HG02610 (cell line): ENCODE measurements around the gene PPP1R37.

Source experiments
- ATAC-seq: cut with Tn5 transposase; IDR thresholded peaks from one replicate; pipeline ENCODE4 v1.9.1; 2021; ENCODE audit warnings: mild to moderate bottlenecking, moderate library complexity; ENCODE audit not compliant: unreplicated experiment

PPP1R37 gene, protein sequence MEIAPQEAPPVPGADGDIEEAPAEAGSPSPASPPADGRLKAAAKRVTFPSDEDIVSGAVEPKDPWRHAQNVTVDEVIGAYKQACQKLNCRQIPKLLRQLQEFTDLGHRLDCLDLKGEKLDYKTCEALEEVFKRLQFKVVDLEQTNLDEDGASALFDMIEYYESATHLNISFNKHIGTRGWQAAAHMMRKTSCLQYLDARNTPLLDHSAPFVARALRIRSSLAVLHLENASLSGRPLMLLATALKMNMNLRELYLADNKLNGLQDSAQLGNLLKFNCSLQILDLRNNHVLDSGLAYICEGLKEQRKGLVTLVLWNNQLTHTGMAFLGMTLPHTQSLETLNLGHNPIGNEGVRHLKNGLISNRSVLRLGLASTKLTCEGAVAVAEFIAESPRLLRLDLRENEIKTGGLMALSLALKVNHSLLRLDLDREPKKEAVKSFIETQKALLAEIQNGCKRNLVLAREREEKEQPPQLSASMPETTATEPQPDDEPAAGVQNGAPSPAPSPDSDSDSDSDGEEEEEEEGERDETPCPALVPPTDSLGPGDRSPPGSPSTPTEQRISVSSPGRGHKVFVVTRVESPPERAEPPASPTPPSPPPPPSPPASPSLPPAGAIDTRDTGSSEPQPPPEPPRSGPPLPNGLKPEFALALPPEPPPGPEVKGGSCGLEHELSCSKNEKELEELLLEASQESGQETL

GRCh38 chr19:45092747-45093678, at the start of gene PPP1R37:
Gene PPP1R37 (plus strand): TSS chr19:45093179. CDS start chr19:45093326, 147 bp downstream.
- peak; percentile 47 for ATAC-seq

DNA sequence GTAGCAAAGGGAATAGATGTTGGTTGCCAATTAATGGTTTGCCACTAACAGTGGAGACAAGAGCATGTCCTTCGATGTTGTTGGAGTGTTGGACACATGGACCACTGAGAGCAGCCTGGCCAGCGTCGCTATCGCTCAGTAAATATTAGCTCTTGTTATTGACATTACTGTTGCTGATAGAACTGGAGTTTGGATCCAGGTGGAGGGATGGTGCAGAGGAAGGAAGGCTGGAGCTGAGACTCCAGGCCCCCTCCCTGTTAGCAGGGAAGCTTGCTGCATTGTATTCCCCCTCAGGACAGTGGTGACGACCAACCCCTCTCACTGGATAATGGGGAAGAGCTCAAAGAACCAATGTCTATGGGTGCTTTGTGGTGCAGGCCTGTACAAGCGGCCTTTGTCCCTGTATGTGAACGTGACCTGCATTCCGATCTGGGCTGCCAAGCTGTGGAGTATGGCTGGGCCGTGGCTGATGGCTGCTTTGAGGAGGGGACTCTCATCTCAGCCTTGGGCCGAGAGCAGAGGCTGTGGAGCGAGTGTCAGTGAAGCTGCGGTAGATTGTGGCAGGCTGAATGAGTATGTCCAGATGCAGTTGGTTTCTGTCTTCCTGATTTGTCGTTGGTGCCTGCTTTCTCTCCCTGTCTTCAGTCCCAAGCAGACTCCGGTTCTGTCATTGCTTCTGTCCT, 47.2 kb upstream of the PPP1R37 start:
- ATAC-seq: no peak

GRCh38 chr19:45046355-45046754, 46.6 kb upstream of the PPP1R37 start:
- no peak for ATAC-seq

DNA sequence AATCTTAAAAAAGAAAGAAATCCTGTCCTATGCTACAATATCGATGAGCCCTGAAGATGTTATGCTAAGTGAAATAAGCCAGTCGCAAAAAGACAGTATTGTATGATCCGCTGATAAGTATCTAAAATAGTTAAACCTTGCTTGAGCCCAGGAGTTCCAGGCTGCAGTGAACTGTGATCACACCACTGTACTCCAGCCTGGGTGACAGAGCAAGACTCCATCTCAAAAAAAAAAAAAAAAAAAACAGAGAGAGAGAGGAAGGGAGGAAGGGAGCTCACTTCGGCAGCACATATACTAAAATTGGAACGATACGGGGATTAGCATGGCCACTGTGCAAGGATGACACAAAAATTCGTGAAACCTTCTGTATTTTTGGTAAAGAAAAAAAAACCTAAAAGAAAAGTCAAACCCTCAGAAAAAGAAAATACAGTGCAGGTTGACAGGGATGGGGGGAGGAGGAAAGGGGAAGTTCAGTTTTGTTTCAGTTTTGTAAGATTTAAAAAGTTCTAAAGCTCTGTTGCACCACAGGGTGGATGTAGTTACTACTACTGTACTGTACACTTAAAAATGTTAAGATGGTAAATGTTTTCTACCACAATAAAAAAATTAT, 45.7 kb upstream of the PPP1R37 start:
- ATAC-seq: peak; percentile 51

DNA sequence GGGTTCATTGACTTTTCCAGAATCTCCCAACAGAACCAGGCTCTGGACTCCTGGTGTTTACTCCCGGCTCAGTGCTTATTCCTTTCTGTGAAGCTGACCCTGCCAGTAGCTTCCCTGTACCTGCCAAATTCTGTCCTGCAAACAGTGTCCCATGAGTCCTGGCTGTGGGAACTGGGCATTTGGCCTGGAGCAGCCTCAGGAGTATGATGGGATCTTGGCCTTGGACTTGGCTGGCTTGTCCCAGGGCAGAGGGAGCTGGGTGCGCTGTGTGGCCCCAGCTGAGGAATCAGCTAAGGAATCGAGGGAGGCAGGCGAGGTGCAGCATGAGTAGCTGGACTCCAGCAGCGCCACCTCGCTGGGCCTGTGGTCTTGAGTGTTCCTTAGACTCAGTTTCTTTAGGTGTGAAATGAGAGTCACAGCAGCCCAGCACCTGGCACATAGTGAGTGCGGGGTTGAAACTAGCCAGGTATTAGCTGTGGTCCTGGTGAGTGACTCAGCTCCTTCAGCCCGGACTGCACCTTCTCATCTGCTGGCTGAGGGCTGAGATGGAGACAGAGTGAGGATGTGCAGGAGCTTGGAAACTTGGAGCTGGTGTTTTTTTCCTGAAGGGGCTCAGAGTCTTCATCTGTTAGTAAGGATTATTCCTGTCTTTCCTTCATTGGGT, 43.8 kb upstream of the PPP1R37 start:
- ATAC-seq: no peak

DNA sequence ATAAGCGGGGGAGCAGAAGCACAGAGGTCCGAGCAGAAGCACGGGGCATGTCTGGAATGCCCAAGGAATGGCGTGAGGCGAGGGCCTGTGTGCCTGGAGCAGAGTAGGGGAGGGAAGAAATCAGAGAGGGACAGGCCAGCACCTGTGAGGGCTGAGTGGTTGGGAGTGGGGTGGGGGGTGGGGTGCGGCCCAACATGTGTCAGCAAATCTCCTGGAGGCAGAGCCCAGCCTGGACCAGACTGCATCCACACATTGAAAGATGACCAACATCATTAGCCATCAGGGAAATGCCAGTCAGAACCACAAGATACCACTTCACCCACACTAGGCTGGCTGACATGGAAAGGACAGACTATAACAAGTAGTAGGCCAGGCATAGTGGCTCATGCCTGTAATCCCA, 42.9 kb upstream of the PPP1R37 start:
- ATAC-seq: no peak

DNA sequence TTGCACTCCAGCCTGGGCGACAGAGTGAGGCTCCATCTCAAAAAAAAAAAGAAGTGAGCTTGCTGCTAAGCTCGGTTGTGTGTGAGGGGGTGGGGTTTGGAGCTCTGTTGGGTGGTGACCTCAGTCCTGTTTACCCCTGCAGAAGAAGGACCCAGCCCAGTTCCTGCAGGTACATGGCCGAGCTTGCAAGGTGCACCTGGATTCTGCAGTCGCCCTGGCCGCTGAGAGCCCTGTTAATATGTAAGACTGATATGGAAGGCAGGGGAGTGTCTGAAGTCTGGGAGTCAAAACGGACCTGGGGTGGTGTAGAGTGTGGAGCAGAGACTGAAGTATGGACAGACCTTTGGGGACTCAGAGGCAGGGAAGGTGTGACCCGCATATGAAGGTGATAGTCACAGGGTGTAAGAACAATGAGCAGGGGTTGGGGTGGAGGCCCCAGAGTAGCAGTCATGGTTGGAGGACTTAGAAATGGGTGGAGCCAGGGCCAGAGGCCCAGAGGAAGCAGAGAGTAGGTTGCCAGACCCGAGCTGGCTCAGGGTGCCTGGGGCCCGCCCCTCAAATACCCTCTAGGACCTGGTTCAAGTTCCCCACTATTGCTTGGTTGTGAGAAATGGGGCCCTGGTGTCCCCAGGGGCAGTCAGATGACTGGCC, 40.9 kb upstream of the PPP1R37 start:
- no peak for ATAC-seq

DNA sequence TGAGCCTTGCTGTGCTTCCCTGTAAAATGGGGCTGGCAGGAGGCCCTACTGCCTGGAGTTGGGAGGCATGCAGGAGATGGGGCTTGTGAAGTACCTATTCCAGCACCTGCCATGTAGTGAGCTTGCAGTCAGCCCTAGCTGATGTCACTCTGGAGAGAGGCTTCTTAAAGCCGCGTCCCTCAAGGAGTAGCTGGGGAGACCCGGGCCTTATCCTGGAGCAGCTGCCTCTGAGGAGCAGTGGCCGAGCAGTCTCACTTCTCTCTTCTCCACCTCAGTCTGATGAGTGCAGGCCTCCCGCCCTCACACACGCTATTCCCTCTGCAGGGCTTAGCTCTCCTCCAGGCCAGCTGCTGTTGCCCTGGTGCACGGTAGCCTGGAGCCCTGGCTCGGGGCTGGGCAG, 36.1 kb upstream of the PPP1R37 start:
- ATAC-seq: no peak

- ATAC-seq: no peak
Measured at GRCh38 chr19:45057444-45057843, 35.5 kb upstream of the PPP1R37 start.

GRCh38 chr19:45058622-45059159, 34.3 kb upstream of the PPP1R37 start:
- no peak for ATAC-seq

DNA sequence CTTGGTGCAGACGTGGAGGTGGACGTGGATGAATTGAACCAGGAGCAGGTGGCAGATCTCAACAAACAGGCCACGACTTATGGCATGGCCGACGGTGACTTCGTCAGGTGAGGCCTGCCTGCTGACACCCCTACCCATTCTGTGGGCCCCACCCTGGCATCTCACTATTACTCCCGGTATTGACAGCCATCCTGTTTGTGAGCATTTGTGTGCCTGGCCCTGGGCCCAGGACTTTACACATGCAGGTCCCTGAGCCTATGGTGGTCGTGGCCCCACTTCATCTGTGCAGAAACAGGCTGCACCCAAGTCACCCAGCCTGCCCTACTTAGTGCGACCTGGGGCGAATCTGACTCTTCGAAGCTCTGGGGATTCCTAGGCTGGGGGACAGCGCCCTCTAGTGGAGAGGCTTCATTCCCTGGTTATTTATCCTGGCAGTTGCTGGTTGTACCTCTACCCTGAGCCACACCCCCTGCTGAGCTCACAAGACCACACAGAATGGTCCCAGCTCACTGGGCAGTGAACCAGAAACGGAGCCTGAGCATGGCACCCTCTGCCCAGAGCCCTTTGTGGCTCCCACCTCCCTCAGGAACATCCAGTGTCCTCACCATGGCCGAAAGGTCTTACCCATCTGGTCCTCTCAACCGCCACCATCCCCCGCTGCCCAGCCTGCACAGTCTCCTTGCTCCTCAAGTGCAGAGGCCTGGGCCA, 33.6 kb upstream of the PPP1R37 start:
- ATAC-seq: no peak

DNA sequence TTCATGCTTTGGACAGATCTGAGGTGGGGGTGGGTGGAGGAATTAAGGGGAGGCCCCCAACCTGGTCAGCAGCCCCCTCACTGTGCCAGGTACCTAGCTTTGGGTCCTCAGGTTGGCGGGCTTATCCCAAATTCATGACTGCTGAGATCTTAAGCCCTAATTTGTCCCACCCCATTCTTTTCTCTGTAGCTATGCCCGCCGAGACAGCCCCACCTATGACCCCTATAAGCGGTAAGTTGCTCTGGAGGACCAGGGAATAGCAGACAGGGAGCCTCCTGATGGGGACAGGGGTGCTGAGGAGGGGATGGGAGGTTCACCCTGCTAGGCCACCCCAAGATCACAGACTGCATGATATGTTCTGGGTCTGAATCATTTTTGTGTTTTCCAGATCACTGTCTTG, 31.0 kb upstream of the PPP1R37 start:
- ATAC-seq: no peak

DNA sequence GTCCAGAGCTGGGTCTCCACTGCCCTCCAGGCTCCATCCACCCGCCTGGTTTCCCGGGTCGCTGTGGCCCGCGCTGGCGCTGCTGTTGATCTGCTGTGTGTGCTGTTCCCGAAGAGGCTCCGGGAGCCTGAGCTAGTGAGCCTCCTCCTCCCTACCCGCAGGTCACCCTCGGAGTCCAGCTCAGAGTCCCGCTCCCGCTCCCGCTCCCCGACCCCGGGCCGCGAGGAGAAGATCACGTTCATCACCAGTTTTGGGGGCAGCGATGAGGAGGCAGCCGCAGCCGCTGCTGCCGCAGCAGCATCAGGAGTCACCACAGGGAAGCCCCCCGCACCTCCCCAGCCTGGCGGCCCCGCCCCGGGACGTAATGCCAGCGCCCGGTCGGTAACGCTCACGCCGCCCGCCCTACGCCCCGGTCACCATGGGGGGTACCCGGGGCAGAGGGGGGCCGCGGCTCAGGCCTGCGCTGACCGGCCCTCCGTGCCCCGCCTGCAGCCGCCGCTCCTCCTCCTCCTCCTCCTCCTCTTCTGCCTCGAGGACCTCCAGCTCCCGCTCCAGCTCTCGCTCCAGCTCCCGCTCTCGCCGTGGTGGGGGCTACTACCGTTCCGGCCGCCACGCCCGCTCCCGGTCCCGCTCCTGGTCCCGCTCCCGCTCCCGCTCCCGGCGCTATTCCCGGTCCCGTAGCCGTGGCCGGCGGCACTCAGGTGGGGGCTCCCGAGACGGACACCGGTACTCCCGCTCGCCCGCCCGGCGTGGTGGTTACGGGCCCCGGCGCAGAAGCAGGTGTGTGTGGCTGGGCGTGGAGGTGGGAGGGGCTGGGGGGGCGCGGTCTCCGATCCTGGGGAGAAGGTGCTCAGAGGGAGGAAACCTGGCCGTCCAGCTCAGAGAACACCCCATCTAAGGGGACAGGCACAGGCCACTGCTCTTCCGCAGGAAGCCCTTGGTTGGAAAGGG, 28.9 kb upstream of the PPP1R37 start:
- no peak for ATAC-seq

- no peak for ATAC-seq
Measured at GRCh38 chr19:45066921-45067661, 25.9 kb upstream of the PPP1R37 start.

GRCh38 chr19:45068041-45068440, 24.9 kb upstream of the PPP1R37 start:
- no peak for ATAC-seq

GRCh38 chr19:45069056-45069455, 23.9 kb upstream of the PPP1R37 start:
- no peak for ATAC-seq

- no peak for ATAC-seq
Measured at GRCh38 chr19:45070214-45070613, 22.8 kb upstream of the PPP1R37 start.
